Neuron (in vitro differentiated cells): ENCODE data around the gene COMMD8.

Source experiments
- H2AFZ ChIP-seq: one replicate; pipeline ENCODE4 v1.6.1; 2013; ENCODE audit warnings: low read depth, mild to moderate bottlenecking, inconsistent platforms, low read length, moderate library complexity
- H3K27me3 ChIP-seq: one replicate; pipeline ENCODE4 v1.6.1; 2013; ENCODE audit warnings: low read length; ENCODE audit not compliant: insufficient read depth
- H3K36me3 ChIP-seq: one replicate; pipeline ENCODE4 v1.6.1; 2013; ENCODE audit warnings: low read length; ENCODE audit not compliant: insufficient read depth
- H3K4me1 ChIP-seq: one replicate; pipeline ENCODE4 v1.6.1; 2013; ENCODE audit warnings: low read length; ENCODE audit not compliant: insufficient read depth
- H3K4me3 ChIP-seq: 2 replicates; pipeline ENCODE4 v1.5.1; 2013; ENCODE audit warnings: mild to moderate bottlenecking, low read length, moderate library complexity
- H3K9me3 ChIP-seq: one replicate; pipeline ENCODE4 v1.6.1; 2013; ENCODE audit warnings: low read length

COMMD8 gene

GRCh38 chr4:47485768-47486167, 22.3 kb upstream of the COMMD8 start:
- Histone ChIP-seq H3K27me3 (peaks cover 13% of the 10 kb centered on the region), H3K4me1 (peaks cover 9% of the 10 kb centered on the region), H3K36me3 (no peaks in the 10 kb centered on the region), H3K9me3 (no peaks in the 10 kb centered on the region), H3K4me3 (peak overlapping the region; percentile 54), H2AFZ (peak overlapping the region; percentile 72)

GRCh38 chr4:47485047-47485692, 21.7 kb upstream of the COMMD8 start, which contains the start of gene ATP10D:
ATP10D (plus strand) TSS chr4:47485275; CDS start chr4:47512541, 27,266 bp downstream.
- Histone ChIP-seq H3K4me3 (peak within 1 kb of the TSS; percentile 54), H3K9me3 (no peaks in the 10 kb centered on the region), H2AFZ (peak within 1 kb of the TSS; percentile 72), H3K36me3 (no peaks in the 10 kb centered on the region), H3K27me3 (peaks cover 13% of the 10 kb centered on the region), H3K4me1 (peaks cover 9% of the 10 kb centered on the region)

- H3K4me3 ChIP-seq = no peak overlapping the region
- H3K27me3 ChIP-seq = peaks cover 13% of the 10 kb centered on the region
- no peak overlapping the region for H2AFZ ChIP-seq
- no peaks in the 10 kb centered on the region for H3K9me3 ChIP-seq
- H3K4me1 ChIP-seq = peaks cover 9% of the 10 kb centered on the region
- no peaks in the 10 kb centered on the region for H3K36me3 ChIP-seq
These were observed 20.7 kb upstream of the COMMD8 start for GRCh38 chr4:47484168-47484567.

GRCh38 chr4:47483745-47484144, 20.2 kb upstream of the COMMD8 start:
- Histone ChIP-seq H3K4me3 (no peak overlapping the region), H3K9me3 (no peaks in the 10 kb centered on the region), H3K4me1 (peaks cover 9% of the 10 kb centered on the region), H3K36me3 (no peaks in the 10 kb centered on the region), H3K27me3 (peaks cover 13% of the 10 kb centered on the region), H2AFZ (no peak overlapping the region)

- Histone ChIP-seq H3K4me1 (peaks cover 9% of the 10 kb centered on the region), H3K4me3 (no peak overlapping the region), H2AFZ (no peak overlapping the region), H3K27me3 (peaks cover 13% of the 10 kb centered on the region), H3K9me3 (no peaks in the 10 kb centered on the region), H3K36me3 (no peaks in the 10 kb centered on the region)
These were observed 18.8 kb upstream of the COMMD8 start for GRCh38 chr4:47482326-47482725.

GRCh38 chr4:47478804-47479203, 15.3 kb upstream of the COMMD8 start:
- H3K36me3 ChIP-seq = no peaks in the 10 kb centered on the region
- no peak overlapping the region for H2AFZ ChIP-seq
- no peak overlapping the region for H3K4me3 ChIP-seq
- no peaks in the 10 kb centered on the region for H3K9me3 ChIP-seq
- peaks cover 10% of the 10 kb centered on the region for H3K27me3 ChIP-seq
- peaks cover 4% of the 10 kb centered on the region for H3K4me1 ChIP-seq

- H3K9me3 ChIP-seq = no peaks in the 10 kb centered on the region
- H3K36me3 ChIP-seq = no peaks in the 10 kb centered on the region
- H3K4me3 ChIP-seq = no peak overlapping the region
- no peak overlapping the region for H2AFZ ChIP-seq
- H3K4me1 ChIP-seq = peaks cover 7% of the 10 kb centered on the region
- H3K27me3 ChIP-seq = peaks cover 5% of the 10 kb centered on the region
These were observed 11.9 kb upstream of the COMMD8 start for GRCh38 chr4:47475411-47475810.

GRCh38 chr4:47474799-47475198, 11.3 kb upstream of the COMMD8 start:
- Histone ChIP-seq H3K9me3 (no peaks in the 10 kb centered on the region), H3K36me3 (no peaks in the 10 kb centered on the region), H3K4me1 (peaks cover 7% of the 10 kb centered on the region), H3K4me3 (no peak overlapping the region), H3K27me3 (peaks cover 5% of the 10 kb centered on the region), H2AFZ (no peak overlapping the region)

GRCh38 chr4:47473141-47473750, 9.7 kb upstream of the COMMD8 start:
- no peaks in the 10 kb centered on the region for H3K9me3 ChIP-seq
- H2AFZ ChIP-seq = no peak overlapping the region

GRCh38 chr4:47471591-47471990, 8.1 kb upstream of the COMMD8 start:
- no peaks in the 10 kb centered on the region for H3K36me3 ChIP-seq
- H3K4me3 ChIP-seq = no peak overlapping the region

More at GRCh38 chr4:47473141-47473750, 9.7 kb upstream of the COMMD8 start:
- Histone ChIP-seq H3K4me3 (no peak overlapping the region), H3K27me3 (peaks cover 5% of the 10 kb centered on the region), H3K36me3 (no peaks in the 10 kb centered on the region), H3K4me1 (peaks cover 7% of the 10 kb centered on the region)

GRCh38 chr4:47471064-47471463, 7.6 kb upstream of the COMMD8 start:
- H3K36me3 ChIP-seq = no peaks in the 10 kb centered on the region

More at GRCh38 chr4:47471591-47471990, 8.1 kb upstream of the COMMD8 start:
- Histone ChIP-seq H2AFZ (no peak overlapping the region), H3K9me3 (no peaks in the 10 kb centered on the region), H3K27me3 (peaks cover 7% of the 10 kb centered on the region), H3K4me1 (peaks cover 7% of the 10 kb centered on the region)

GRCh38 chr4:47469951-47470350, 6.4 kb upstream of the COMMD8 start:
- Histone ChIP-seq H3K36me3 (no peaks in the 10 kb centered on the region), H2AFZ (no peak overlapping the region), H3K27me3 (peaks cover 7% of the 10 kb centered on the region), H3K4me3 (no peak overlapping the region), H3K4me1 (peaks cover 3% of the 10 kb centered on the region), H3K9me3 (no peaks in the 10 kb centered on the region)

More at GRCh38 chr4:47471064-47471463, 7.6 kb upstream of the COMMD8 start:
- Histone ChIP-seq H2AFZ (no peak overlapping the region), H3K4me3 (no peak overlapping the region), H3K27me3 (peaks cover 7% of the 10 kb centered on the region), H3K9me3 (no peaks in the 10 kb centered on the region), H3K4me1 (peaks cover 7% of the 10 kb centered on the region)

- Histone ChIP-seq H3K9me3 (no peaks in the 10 kb centered on the region), H2AFZ (no peak overlapping the region), H3K4me3 (no peak overlapping the region), H3K4me1 (peaks cover 8% of the 10 kb centered on the region), H3K36me3 (no peaks in the 10 kb centered on the region), H3K27me3 (peaks cover 7% of the 10 kb centered on the region)
These were observed 5.3 kb upstream of the COMMD8 start for GRCh38 chr4:47468706-47469365.
